Esophagus squamous epithelium (tissue), 5 donors: ENCODE results near the gene MGA. TPM values are rescaled to one million over a fixed set of nuclear protein-coding genes. Genes with fewer than 3 reads are reported as not detected.

ENCODE experiments used
- DNase-seq: peaks from one replicate; lab custom pipeline; 2025; lab: John Stamatoyannopoulos, UW
- H3K27ac ChIP-seq, 4 donors: fragments of 200-600 bp; sonication (generic); one replicate each; pipeline ENCODE4 v1.5.1; 2016 to 2019; ENCODE audit warnings: mild to moderate bottlenecking in 1 of 4
- H3K27me3 ChIP-seq, 4 donors: fragments of 200-600 bp; sonication (generic); 1 replicate in 3 of 4; 2 replicates in 1 of 4; pipeline versions ENCODE4 v1.5.1 to v1.6.0; 2017 to 2021; ENCODE audit warnings: antibody characterized with exemption in 1 of 4
- H3K36me3 ChIP-seq, 3 donors: fragments of 200-600 bp; sonication (generic); one replicate each; pipeline ENCODE4 v1.5.1; 2016 to 2019
- H3K4me1 ChIP-seq, 3 donors: fragments of 200-600 bp; sonication (generic); one replicate each; pipeline ENCODE4 v1.5.1; 2017 to 2019
- H3K4me3 ChIP-seq, 4 donors: fragments of 200-600 bp; sonication (generic); 1 replicate in 3 of 4; 2 replicates in 1 of 4; pipeline ENCODE4 v1.5.1; 2016 to 2019; ENCODE audit warnings: mild to moderate bottlenecking in 2 of 4, moderate library complexity in 1 of 4
- H3K9me3 ChIP-seq, 3 donors: fragments of 200-600 bp; sonication (generic); one replicate each; pipeline ENCODE4 v1.5.1; 2016 to 2019
- POLR2A ChIP-seq, 4 donors: fragments of 450-650 bp; IDR thresholded peaks; one replicate each; pipeline ENCODE4 v1.6.1; 2017; ENCODE audit warnings: antibody characterized with exemption in 4 of 4, mild to moderate bottlenecking in 4 of 4, moderate library complexity in 3 of 4
- WGBS, 2 donors: methylation state at CpG; one replicate each; pipeline ENCODE4 v1.1.5; 2018; 5-methylcytosine and 5-hydroxymethylcytosine counted together
- intact Hi-C: fragments of 100-400 bp; cut with DNase I; formaldehyde crosslinking; loops from one replicate; pipeline ENCODE4 v1.15.0; 2022
- total RNA-seq, 4 donors: library from RNA; depleted of rRNA; stranded (reverse); fragments of >200 nt; gene quantifications; one replicate each; pipeline ENCODE4 v1.1.0, GENCODE V29; 2016
- TF ChIP-seq, protein P1 (sequence below), 6 experiments: fragments of 450-650 bp in 4 of 6; fragments of 200-600 bp in 2 of 6; sonication (generic) in 2 of 6; IDR thresholded peaks; one replicate each; pipeline ENCODE4 v1.5.1; 2016 to 2019; ENCODE audit warnings: antibody characterized with exemption in 6 of 6, mild to moderate bottlenecking in 4 of 6, moderate library complexity in 4 of 6
- donor health status: DM: yes; HTN: yes; CAD: no.

MGA gene
- total RNA-seq, 4 donors from 2014 or later, result 12.9 to 37.4 (median 15.1) TPM

DNA sequence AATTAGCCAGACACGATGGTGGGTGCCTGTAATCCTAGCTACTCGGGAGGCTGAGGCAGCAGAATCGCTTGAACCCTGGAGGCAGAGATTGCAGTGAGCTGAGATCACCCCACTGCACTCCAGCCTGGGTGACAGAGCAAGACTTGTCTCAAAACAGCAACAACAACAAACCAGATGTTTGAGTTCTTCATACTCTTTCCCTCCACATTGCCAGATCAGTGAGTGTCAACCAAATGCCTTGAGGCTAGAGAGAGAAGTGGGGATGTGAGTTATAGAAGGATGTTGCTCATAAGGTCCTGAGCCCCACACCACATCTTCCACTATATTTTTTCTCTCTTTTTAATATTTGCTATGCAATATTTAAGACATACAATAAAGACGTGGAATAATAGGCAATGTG, 133.9 kb downstream of the MGA start:
- no peak overlapping the region for H3K4me3 ChIP-seq
- H3K9me3 ChIP-seq, result no peaks in the 10 kb centered on the region
- WGBS, 2 donors, result 24 to 60% methylated on average over 3 to 4 of the region's 4 CpGs
- peak overlapping the region; percentile 38 to 72 (median 56) for H3K27ac ChIP-seq
- H3K4me1 ChIP-seq, result peaks cover 42 to 99% (median 77%) of the 10 kb centered on the region in 3 donors
- TF ChIP-seq POLR2A (IDR thresholded peaks at IDR 0.05), result no peak
- no peaks in the 10 kb centered on the region for H3K27me3 ChIP-seq
- DNase-seq, result no peak
- intact Hi-C loops, result no loop called here
- H3K36me3 ChIP-seq, result peaks cover 0 to 8% (median 0%) of the 10 kb centered on the region in 3 donors

DNA sequence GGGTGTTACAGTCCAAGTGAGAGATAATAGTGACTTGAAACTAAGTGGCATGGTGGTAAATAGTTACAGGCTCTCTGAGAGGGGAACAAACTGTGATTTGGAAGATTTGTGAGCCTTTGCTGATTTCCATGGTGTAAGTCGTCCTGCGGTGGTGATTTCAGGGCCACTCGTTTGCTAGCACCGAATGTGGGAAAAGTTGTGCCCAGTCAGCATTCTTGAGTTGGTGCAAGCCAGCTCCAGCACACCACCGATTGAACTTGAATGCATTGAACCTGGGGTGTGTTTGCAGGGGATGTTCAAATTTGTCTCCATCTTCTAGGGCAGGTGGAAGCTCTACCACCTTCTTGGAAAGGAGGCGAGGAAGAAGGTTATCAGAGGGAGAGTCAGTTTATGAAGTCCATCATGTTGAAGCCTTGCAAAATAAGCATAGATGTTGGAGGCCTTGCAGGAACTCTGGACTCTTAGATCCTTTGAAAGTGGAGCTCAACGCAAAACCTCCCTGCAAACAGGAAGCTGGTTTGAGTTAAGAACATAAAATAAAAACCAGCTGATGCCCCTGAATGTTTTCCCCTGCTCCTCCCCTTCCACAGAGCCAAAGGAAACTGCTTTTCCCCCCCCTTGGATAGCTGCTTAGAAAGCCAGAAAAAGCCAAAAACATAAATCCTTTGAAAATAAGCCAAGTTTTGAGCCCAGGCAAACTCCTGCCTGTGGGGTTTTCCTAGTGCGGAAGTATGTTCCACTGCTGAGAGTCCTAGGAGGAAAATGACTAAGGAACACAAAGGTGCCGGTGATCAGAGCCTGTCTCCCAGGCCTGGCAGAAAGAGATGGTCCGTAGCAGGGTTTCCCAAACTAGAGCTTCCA, 136.0 kb downstream of the MGA start:
- Histone ChIP-seq H3K27ac (peak overlapping the region; percentile 50 to 72 (median 66)), H3K9me3 (no peaks in the 10 kb centered on the region), H3K4me3 (no peak overlapping the region), H3K36me3 (peaks cover 0 to 29% (median 5%) of the 10 kb centered on the region in 3 donors), H3K4me1 (peaks cover 23 to 93% (median 60%) of the 10 kb centered on the region in 3 donors), H3K27me3 (no peaks in the 10 kb centered on the region)
- intact Hi-C loops, result no loop called here
- no peak for TF ChIP-seq POLR2A (IDR thresholded peaks at IDR 0.05)
- TF ChIP-seq, protein P1, sequence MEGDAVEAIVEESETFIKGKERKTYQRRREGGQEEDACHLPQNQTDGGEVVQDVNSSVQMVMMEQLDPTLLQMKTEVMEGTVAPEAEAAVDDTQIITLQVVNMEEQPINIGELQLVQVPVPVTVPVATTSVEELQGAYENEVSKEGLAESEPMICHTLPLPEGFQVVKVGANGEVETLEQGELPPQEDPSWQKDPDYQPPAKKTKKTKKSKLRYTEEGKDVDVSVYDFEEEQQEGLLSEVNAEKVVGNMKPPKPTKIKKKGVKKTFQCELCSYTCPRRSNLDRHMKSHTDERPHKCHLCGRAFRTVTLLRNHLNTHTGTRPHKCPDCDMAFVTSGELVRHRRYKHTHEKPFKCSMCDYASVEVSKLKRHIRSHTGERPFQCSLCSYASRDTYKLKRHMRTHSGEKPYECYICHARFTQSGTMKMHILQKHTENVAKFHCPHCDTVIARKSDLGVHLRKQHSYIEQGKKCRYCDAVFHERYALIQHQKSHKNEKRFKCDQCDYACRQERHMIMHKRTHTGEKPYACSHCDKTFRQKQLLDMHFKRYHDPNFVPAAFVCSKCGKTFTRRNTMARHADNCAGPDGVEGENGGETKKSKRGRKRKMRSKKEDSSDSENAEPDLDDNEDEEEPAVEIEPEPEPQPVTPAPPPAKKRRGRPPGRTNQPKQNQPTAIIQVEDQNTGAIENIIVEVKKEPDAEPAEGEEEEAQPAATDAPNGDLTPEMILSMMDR (IDR thresholded peaks at IDR 0.05), result no peak
- 30 to 33% methylated on average over 8 to 10 of the region's 10 CpGs for WGBS, 2 donors
- no peak for DNase-seq

DNA sequence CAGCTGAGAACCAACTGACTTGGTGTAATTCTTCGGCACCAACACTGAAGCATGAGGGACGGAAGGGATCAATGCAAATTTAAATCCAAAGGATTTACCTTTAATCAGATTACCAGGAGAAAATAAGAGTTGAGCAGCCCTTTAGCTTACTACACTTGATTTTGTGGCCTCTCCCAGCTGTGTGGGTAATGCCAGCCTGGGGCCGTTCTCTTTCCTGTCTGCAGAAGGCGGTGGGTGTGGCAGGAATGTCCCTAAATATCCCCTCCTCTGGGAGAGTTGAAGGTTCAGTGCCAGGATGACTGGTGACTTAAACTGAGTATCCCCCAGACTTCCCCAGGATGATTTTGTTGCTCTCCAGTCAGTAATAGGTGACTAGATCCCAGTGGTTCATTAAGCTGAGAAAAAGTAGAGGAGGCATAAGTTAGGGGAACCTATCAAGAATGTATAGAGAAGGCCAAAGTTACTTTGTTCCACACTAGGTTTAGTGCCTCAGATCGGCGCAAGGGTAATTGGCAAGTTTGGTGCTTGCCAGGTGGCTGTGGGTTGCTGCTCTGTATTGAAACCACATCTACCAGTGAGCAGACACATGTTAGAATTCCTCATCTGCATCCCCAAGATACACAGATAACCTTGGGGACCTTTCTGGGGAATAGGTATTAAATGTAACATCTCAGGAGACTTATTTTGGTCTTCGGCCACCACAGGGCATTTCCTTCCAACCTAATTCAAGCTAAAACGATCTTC, 137.2 kb downstream of the MGA start:
- DNase-seq, result no peak
- H3K4me3 ChIP-seq, result no peak overlapping the region
- H3K27ac ChIP-seq, result peak overlapping the region; percentile 50 to 72 (median 66)
- H3K27me3 ChIP-seq, result no peaks in the 10 kb centered on the region
- no peak for TF ChIP-seq POLR2A (IDR thresholded peaks at IDR 0.05)
- TF ChIP-seq, protein P1 (IDR thresholded peaks at IDR 0.05), result no peak
- peaks cover 24 to 93% (median 56%) of the 10 kb centered on the region in 3 donors for H3K4me1 ChIP-seq
- intact Hi-C loops, result no loop called here
- H3K9me3 ChIP-seq, result no peaks in the 10 kb centered on the region
- H3K36me3 ChIP-seq, result peaks cover 0 to 34% (median 5%) of the 10 kb centered on the region in 3 donors
- WGBS, 2 donors, result 44 to 52% methylated on average over 8 of the region's 8 CpGs

DNA sequence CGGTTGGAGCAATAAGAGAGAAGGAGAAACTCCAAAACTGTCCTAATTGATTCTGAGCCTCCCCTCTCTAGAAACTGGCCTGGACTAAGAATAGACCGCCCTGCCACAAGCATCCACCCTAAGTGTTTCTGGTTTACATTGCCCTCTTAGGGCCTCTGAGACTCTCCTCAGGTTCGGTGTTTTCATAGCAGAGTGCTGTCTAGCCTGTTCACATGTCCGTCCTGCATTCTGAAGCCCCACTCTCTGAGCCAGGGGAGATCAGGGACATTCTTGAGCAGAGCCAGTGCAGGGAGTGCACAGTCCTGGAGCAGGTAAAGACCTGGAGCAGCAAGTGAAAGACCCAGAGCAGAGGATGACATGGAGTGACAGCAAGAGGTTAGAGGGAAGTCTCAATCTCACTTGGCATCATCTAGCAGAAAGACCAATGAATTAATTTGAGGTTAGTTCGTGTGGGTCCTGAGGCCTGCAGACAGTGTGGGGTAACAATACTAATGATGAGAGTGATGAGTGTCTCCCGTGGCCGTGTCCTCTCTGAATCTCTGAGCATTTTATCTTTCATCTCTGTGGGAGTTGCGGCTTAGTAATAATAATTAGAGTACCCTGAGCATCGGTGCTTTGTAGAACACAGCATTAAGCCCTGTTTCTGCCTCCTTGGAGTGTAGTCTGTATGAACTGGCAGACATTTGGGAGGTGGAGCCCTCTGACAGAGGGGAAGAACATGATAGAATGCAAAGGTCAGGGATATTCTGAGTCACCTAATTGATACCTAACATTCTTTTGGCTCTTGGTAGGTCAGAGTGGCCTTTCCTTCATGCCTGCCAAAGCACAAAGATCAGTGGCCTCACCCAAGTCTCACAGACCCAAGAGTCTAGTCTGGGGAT, 138.6 kb downstream of the MGA start:
- Histone ChIP-seq H3K9me3 (no peaks in the 10 kb centered on the region), H3K36me3 (peaks cover 0 to 34% (median 5%) of the 10 kb centered on the region in 3 donors), H3K27ac (peak overlapping the region; percentile 10 to 28 (median 20)), H3K4me1 (peaks cover 26 to 93% (median 61%) of the 10 kb centered on the region in 3 donors), H3K27me3 (no peaks in the 10 kb centered on the region), H3K4me3 (no peak overlapping the region)
- TF ChIP-seq, protein P1 (IDR thresholded peaks at IDR 0.05), result no peak
- TF ChIP-seq POLR2A (IDR thresholded peaks at IDR 0.05), result no peak
- intact Hi-C loops, result no loop called here
- 59 to 66% methylated on average over 7 to 8 of the region's 9 CpGs for WGBS, 2 donors
- DNase-seq, result no peak

DNA sequence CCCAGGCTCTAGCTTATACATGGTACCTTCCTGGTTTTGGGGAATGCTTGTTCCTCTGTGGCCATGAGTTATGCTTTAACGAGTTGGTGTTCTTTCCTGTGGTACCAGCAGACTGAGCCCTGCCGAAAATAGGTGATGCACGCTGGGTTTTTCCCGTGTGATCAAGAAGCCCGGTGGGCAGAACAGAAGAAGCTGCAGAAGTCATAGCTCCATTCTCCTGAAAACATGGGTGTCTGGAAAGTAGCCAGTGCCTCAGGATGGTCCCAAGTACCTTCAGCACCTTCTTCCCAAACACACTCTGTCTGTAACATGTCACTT, 139.2 kb downstream of the MGA start:
- no peak for DNase-seq
- 33 to 39% methylated on average over 1 to 3 of the region's 5 CpGs for WGBS, 2 donors
- peaks cover 26 to 93% (median 62%) of the 10 kb centered on the region in 3 donors for H3K4me1 ChIP-seq
- TF ChIP-seq, protein P1 (IDR thresholded peaks at IDR 0.05), result no peak
- TF ChIP-seq POLR2A (IDR thresholded peaks at IDR 0.05), result no peak
- intact Hi-C loops, result no loop called here
- H3K9me3 ChIP-seq, result no peaks in the 10 kb centered on the region
- H3K36me3 ChIP-seq, result peaks cover 0 to 34% (median 5%) of the 10 kb centered on the region in 3 donors
- H3K27me3 ChIP-seq, result no peaks in the 10 kb centered on the region
- no peak overlapping the region for H3K4me3 ChIP-seq
- peak overlapping the region in 3 of 4 donors; percentile 10 to 28 (median 18) for H3K27ac ChIP-seq
